Measurements from ENCODE around the gene EEPD1. TPM values are rescaled to one million over a fixed set of nuclear protein-coding genes. Genes with fewer than 3 reads are reported as not detected.
A peak's percentile ranks its signal among the peaks of the same experiment; 100 is the strongest.

The EEPD1 gene
- total RNA-seq, 1 donor from 2014 or later: 18.0 TPM

GRCh38 chr7:36272567-36273269 is 119.7 kb downstream of the EEPD1 start:
- H3K27me3 Mint-ChIP-seq (ENCODE audit: low read depth): no peaks in the 10 kb centered on the region
- H3K9me3 Mint-ChIP-seq: no peaks in the 10 kb centered on the region
- H3K4me1 Mint-ChIP-seq: peaks cover 13% of the 10 kb centered on the region
- no peak overlapping the region for H3K4me3 Mint-ChIP-seq
- peaks cover 4% of the 10 kb centered on the region for H3K36me3 Mint-ChIP-seq
- DNase-seq (ENCODE audit: low spot score in 2 of 2, unreplicated experiment in 2 of 2): no peak
- H3K27ac Mint-ChIP-seq: peak overlapping the region; percentile 64
- TF ChIP-seq CTCF (IDR thresholded peaks at IDR 0.05; ENCODE audit: unreplicated experiment): no peak

- Mint-ChIP-seq H3K36me3 (peaks cover 2% of the 10 kb centered on the region), H3K4me1 (peaks cover 21% of the 10 kb centered on the region), H3K4me3 (no peak overlapping the region), H3K27ac (no peak overlapping the region), H3K27me3 (ENCODE audit: low read depth) (no peaks in the 10 kb centered on the region), H3K9me3 (no peaks in the 10 kb centered on the region)
- no peak for DNase-seq (ENCODE audit: low spot score in 2 of 2, unreplicated experiment in 2 of 2)
- TF ChIP-seq CTCF (IDR thresholded peaks at IDR 0.05; ENCODE audit: unreplicated experiment): no peak
Measured at GRCh38 chr7:36273836-36274235, 120.8 kb downstream of the EEPD1 start.

- Mint-ChIP-seq H3K9me3 (no peaks in the 10 kb centered on the region), H3K27ac (no peak overlapping the region), H3K27me3 (ENCODE audit: low read depth) (no peaks in the 10 kb centered on the region), H3K4me1 (peaks cover 41% of the 10 kb centered on the region), H3K36me3 (peaks cover 2% of the 10 kb centered on the region), H3K4me3 (no peak overlapping the region)
- no peak for DNase-seq (ENCODE audit: low spot score in 2 of 2, unreplicated experiment in 2 of 2)
- TF ChIP-seq CTCF (IDR thresholded peaks at IDR 0.05; ENCODE audit: unreplicated experiment): no peak
Measured at GRCh38 chr7:36275735-36276284, 122.8 kb downstream of the EEPD1 start.

- H3K4me1 Mint-ChIP-seq: peaks cover 49% of the 10 kb centered on the region
- H3K9me3 Mint-ChIP-seq: no peaks in the 10 kb centered on the region
- H3K27me3 Mint-ChIP-seq (ENCODE audit: low read depth): no peaks in the 10 kb centered on the region
- no peak overlapping the region for H3K4me3 Mint-ChIP-seq
- DNase-seq (ENCODE audit: low spot score in 2 of 2, unreplicated experiment in 2 of 2): no peak
- TF ChIP-seq CTCF (IDR thresholded peaks at IDR 0.05; ENCODE audit: unreplicated experiment): no peak
- H3K36me3 Mint-ChIP-seq: peaks cover 2% of the 10 kb centered on the region
- no peak overlapping the region for H3K27ac Mint-ChIP-seq
Measured at GRCh38 chr7:36276428-36277248, 123.6 kb downstream of the EEPD1 start.

- Mint-ChIP-seq H3K27me3 (ENCODE audit: low read depth) (no peaks in the 10 kb centered on the region), H3K4me3 (no peak overlapping the region), H3K9me3 (no peaks in the 10 kb centered on the region), H3K36me3 (peaks cover 2% of the 10 kb centered on the region), H3K4me1 (peaks cover 53% of the 10 kb centered on the region), H3K27ac (peak overlapping the region; percentile 73)
- no peak for DNase-seq (ENCODE audit: low spot score in 2 of 2, unreplicated experiment in 2 of 2)
- TF ChIP-seq CTCF (IDR thresholded peaks at IDR 0.05; ENCODE audit: unreplicated experiment): no peak
Measured at GRCh38 chr7:36277249-36277542, 124.1 kb downstream of the EEPD1 start.

Data from mesothelial cell of epicardium (in vitro differentiated cells).